GM18861 (cell line): ENCODE data around the gene MEGF9.

ENCODE experiments used
- ATAC-seq: cut with Tn5 transposase; IDR thresholded peaks from one replicate; pipeline ENCODE4 v1.9.1; 2021; ENCODE audit not compliant: unreplicated experiment

Gene MEGF9

DNA sequence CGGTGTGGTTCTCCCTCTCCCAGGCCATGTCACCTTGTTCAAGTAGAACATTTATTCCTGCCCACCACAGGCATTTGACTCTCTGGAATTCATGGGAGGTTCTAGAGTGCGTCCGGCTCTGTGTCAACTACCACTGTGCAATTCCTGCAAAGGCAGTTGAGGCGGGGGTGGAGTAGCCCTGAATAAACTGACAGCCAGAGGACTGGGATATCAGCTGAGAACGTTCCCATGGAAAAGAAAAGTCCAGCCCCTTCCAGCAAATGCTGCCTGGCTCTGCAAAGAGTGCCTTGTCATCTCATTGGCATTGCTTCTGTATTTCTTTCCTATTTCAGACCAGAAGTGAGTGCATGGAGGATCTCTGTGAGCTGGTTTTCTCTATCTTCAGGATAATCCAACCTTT is 18.9 kb upstream of the MEGF9 start:
- ATAC-seq = no peak

DNA sequence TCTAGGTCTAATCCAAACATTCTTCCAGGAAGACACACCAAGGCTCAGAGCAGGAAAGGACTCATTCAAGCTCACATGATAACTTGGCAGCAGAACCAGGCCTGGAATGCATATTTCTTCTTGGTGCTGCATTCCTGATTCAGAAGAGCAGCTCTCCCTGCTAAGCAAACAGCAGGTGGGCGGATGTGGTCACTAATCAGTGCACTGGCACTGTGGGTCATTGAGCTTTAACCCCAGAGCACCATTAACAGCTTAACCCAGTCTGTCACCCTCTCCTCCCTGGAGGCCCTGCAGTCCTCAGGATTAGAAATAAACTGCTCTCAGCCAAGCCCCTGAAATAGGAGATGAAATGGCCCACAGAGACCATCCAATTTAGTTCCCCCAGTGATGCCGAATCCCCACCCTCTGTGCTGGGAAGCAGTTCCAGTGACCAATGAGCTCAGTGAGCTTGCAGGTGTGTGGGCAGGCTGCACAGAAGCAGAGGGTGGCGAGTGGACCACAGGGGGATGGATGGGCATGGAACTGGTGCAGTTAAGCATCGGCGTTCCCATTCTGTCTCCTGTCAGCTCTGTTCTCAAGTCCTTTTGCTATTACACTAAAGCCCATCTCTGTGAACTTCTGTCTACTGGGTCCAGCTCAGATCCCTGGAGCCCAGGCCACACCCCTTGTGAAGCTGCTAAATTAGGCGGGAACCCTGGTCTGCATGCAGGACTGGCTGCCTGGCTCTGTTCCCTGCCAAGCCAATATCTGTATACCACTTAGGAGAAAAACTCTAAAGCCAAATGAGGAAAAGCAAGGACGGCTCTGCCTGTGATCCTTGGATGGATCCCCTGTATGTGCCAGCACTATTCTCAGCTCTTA is 16.6 kb upstream of the MEGF9 start:
- ATAC-seq = no peak

DNA sequence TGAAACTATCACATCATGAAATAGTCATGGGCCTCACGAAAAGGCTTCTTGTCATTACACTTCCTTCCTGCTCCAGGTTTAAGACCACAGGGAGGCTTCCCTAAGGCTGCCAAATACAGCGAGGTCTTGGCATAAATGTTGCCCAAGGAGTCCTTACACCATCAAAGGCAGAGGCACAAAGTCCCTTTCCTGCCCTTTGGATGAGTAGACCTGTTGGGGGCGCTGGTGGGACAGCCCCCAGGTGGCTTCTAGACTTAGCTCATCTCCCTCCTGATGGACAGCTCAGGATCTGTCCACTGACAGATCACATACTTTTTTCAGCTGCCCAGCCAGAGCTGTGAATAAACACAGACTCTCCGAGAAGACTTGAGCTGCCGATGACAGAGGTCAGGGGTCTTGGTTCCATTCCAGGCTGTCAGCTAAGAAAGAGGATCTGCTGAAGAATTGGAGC is 15.5 kb upstream of the MEGF9 start:
- ATAC-seq = no peak

DNA sequence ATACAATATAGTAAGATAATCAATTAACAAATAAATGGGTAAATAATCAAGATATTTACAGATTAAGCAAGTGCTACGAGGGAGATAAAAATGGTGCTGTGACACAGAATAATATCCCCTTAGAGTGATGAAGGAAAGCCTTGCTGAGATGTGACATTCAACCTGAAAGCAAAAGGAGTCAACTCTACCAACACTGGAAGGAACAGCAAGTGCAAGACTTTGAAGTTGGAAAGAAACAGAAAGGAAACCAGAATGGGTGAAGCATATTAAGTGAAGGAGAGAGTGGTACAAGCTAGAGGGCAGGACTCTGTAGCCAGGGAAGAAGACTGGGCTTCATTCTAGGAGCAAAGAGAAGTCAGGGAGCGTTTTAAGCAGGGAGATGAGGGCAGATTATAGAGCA is 12.2 kb upstream of the MEGF9 start:
- ATAC-seq = no peak

DNA sequence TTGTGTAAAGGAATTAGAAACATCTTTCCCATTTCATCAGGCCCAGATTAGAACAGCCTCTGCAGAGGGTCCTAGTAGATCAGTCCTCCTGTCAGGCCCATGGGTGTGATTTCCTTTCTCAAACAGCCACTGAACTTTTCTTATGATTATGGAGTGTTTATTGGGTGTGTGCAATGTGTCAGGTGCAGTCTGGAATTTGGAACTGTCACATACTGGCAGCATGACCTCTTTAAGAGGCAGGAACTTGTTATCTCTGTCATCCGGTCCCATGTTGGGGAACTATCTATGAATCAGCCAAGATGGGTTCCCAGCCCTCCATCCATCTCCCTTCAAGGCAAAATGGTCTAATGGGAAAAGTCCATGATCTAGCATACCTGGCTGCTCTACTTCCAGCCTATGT is 11.6 kb upstream of the MEGF9 start:
- no peak for ATAC-seq

DNA sequence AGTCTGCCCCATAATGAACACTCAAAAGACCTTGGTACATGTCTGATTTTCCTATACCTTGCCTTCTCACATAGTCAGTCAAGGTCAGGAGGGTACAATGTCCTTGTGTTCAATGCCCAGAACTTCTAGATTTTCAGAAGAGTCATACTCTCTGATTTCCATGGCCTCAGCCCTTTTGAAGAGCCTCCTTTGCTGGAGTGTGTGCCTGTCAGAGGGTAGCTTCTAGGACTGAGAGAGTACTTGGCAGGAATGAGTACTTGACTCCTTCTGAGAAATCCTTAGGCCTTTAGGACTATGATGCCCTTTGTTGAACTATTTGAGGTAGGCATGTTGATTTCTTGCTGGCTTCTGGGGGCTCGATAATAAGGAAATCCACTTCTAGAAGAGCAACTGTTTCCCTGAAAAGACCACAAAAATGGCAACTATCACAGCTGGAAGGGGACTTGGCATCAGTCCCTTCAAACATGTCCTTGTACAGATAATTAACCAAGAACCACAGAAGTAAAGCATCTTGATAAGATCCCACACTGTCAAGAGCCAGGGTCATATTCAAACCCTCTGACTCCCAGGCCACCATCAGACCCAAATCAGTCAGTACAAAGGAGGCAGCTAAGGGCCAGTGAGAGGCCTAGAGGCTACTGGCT is 10.6 kb upstream of the MEGF9 start:
- ATAC-seq = no peak

DNA sequence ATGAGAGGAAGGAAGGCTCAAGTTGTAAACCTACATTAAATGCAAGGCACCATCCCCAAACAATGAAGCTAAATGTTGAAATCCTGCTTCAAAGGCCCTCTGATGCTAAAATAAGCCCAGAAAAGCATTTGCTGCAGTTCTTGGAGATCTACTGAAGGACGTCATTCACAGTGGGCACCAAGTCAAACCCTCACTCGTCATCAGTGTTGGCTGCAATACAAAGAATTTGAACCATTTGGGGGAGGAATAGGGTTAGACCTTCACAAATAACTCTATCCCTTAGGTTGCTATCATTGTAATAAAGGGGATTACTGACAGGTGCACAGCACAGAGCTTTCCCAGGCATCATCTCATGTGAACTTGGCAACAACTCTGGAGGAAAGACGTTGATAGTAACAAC is 9.3 kb upstream of the MEGF9 start:
- no peak for ATAC-seq

DNA sequence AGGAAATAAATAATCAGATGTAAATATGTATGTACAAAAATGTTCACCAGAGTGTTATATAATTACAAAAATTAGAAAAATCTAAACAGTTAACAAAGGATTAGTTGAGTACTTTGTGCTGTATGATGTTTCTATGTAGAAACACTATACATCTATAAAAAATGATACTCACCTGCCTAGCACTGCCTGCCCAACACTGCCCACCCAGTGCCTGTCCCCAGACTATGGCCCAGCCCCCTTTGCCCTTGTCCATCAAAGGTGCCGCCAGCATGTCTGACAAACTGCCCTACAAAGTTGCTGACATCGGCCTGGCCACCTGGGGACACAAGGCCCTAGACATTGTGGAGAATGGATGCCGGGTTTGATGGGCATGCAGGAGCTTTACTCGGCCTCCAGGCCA is 6.1 kb upstream of the MEGF9 start:
- no peak for ATAC-seq

DNA sequence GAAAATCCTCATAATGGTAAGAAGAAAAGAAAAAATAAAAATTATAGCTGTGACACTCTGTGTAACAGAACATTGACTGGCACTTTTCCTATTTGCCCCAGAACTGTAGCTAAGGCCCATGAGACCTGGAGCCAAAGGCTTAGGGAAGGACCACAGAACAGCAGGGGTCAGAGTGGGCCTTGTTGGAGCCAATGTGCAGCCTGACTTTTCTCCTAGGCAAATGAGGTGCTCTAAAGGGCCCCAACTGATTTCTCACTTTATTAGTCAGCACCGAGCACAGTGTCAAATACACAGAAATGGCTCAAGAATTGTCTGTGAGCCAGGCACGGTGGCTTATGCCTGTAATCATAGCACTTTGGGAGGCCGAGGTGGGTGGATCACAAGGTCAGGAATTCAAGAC is 4.0 kb upstream of the MEGF9 start:
- no peak for ATAC-seq

DNA sequence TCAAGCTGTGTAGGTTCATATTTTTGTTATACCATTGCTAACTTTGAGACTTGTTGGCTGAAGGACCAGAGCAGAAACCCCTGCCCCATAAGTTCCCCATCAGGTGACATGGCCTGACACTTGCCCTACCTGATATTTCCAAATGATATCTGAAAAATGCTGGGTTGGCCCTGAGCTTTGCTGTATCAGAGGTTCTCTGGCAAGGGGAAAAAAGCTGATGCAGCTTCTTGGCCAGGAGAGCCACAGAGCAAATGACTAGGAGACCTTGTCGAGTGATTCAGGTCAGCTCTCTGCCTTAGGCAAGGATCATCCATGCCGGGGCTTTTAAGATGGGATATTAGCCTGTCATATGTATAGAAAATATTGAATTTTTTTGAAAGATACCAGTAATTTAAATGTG is 2.9 kb upstream of the MEGF9 start:
- ATAC-seq = no peak

DNA sequence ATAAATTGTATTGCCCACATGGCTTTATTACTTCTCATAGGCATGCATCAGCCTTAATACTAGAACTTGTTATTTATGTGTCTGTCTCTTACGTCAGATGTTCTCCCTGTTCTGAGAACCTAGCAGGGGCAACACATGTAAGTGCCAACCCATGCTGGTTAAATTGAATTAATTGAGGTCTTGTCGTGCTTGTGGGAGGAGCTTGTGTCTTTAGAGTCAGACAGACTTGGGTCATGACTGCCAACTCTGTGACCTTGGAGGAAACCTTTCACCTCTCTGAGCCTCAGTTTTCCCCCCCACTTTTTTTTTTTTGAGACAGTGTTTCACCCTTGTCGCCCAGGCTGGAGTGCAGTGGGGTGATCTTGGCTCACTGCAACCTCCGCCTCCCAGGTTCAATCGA is 2.2 kb upstream of the MEGF9 start:
- no peak for ATAC-seq

DNA sequence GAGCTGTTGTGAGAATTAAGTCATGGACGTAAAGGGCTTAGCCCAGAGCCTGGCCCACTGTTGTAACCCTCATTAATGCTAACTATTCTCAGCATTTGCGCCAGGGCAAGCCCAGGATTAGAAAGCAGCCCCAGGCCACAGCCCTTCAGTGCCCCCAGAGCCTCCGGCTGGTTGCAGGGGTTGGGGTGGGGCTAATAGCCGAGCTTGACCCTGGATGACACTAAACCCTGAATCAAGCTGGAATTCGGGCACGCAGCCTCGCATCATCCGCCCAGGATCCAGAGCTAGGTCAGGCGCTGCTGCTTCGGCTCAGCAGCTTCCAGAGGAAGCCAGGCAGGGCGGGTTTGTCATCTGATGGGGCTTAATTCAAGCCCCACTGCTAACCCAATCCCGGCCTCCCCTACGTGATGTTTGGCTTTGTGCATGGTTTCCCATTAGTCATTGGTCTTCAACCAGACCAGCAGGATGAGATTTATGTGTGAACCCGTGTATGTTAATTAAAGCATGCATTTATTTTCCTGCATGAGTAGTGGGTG is 1.2 kb upstream of the MEGF9 start:
- no peak for ATAC-seq

DNA sequence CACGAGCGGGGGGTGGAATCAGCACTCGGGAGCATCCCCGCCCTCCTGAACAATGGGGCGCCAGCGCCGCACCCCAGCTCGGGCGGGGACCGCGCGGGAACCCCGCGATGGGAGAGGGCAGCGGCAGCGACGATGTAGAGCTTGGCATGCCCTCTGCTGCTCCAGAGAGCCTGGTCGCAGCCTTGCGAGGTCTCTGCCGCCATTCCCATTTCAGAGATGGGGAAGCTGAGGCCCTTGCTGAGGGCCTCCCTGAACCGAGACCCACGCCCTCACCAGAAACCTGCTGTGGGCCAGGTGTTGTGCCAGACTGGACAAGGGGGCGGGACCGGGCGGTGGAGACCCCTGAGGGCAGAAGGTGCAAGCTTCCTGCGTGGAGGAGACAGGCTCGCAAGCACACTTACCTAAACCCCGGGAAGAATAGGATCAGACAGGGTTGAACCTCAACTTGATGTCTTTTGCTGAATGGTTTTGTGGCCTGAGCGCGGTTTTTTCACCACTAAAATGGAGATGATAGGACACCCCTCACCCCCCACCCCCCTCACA is 647 bp upstream of the MEGF9 start:
- ATAC-seq = no peak

DNA sequence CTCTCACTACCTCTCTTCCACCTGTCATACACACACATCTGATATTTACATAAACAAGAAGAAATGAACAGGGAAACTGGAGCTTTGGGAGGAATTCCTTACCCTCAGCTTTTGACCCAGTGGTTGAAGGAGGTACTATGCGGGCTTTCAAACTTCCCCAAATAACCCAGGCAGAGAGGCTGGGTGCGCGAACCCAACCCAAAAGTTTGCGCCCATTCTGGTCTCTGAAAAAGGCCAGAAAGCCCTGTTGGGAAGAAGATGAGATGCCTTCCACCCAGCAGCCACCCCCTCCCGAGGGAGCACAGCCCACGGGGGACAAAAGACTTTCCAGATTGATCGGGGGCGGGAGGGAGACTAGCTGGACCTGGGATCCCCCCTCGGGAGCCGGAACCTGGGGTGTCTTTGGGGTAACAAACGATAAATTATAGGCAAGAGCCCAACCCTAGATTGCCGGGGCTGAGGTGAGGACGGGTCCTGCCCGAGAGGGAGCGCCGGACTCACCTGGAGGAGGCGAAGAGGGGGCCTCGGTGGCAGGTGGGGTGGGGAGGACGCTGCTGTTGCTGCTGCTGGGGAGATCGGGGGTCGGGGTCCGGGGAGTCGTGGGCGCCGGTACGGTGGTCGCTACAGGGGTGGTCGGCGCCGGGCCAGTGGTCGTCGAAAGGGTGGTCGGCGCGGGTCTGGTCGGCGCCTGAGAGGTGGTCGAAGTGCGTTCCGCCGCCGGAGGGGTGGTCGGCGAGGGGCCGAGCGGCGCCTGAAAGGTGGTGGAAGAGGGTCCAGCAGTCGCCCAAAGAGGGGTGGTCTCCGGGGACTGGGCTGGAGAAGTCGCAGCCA is 798 bp downstream of the MEGF9 start:
- ATAC-seq = no peak

DNA sequence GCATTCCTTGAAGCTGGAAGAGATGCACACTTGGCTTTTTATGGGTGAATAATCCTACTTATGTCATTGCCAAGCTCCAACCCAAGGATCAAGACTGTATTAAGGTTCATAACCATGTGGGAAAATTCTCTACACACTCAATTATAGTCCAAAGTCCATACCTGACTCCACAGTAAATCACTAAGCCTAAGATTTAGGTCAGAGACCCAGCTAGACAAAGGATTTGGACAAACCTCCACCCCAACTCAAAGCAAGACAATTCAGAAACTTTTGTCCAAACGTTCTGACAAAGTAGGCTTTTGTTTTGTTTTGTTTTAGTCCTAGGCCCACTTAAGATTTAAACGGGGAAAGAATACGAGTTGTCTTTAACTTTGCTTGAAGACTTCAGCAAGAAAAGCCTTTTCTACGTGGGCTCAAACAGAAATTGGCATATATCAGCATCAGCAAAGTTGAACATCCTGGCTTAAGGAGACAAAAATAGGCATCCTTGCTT is 1.7 kb downstream of the MEGF9 start:
- ATAC-seq = no peak

DNA sequence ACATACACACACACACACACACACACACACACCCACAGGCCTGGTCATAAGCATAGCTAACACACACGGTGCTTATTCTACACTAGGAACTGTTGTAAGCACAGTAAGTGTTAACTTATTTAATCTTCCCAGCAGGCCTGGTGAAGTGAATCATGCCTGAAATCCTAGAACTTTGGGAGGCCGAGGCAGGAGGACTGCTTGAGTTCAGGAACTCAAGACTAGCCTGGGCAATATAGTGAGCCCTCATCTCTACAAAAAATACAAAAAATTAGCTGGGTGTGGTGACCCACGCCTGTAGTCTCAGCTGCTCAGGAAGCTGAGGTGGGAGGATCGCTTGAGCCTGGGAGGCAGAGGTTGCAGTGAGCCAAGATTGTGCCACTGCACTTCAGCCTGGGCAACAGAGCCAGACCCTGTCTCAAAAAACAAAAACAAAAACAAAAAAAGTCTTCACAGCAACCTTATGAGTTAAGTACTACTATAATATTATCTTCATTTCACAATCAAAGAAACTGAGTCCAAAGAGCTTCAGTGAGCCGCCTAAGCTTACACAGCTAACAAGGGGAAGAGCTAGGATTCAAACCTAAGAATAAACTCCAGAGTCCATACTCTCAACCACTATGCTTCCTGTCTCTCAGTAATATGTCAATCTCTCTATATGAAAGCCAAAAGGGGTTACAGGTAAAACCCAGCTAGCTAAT is 2.3 kb downstream of the MEGF9 start:
- no peak for ATAC-seq

DNA sequence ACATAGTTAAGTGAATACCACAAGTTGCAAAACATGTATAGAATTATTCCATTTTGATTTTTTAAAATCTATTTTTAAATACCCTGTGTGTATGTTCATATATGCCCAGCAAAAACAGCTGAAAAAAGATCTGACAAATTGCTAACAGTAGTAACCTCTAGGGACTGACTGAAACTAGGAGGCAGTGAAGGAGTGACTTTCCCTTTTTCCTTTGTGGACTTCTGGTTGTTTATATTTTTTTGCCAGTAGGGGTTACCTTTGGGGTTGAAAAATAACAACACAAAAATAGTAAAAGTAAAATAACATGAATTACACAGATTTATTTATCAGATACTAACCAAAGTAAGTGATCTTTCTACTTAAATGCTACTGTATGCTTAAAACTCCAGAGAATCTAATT is 2.9 kb downstream of the MEGF9 start:
- ATAC-seq = no peak

DNA sequence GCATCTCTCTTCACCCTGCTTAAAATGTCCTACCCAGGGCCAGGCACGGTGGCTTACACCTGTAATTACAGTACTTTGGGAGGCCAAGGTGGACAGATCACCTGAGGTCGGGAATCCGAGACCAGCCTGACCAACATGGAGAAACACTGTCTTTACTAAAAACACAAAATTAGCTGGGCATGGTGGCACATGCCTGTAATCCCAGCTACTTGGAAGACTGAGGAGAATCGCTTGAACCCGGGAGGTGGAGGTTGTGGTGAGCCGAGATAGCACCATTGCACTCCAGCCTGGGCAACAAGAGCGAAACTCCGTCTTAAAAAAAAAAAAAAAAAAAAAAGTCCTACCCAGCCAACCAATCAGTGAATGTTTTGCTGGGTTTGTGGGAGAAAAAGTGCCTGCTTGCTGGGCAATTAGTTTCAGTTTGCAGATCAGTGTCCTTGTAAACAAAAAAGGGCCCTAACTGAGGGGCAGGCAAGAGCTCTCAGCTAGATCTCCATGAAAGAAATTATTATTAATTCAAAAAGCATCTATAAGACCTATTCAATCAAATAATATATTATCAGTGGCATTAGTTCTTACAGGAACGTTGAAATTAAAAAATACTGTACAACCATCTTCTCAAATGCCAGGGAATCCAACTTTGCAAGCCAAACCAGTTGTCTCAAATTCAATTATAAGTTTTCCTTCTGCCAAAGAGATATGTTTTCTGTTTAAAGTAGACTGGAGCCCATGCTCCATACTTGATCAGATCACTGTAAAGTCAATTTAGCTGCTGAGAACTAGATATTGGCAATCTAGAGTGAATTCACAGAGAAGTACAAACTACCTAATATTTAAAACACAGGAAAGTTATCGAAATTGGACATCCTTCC is 3.9 kb downstream of the MEGF9 start:
- no peak for ATAC-seq

DNA sequence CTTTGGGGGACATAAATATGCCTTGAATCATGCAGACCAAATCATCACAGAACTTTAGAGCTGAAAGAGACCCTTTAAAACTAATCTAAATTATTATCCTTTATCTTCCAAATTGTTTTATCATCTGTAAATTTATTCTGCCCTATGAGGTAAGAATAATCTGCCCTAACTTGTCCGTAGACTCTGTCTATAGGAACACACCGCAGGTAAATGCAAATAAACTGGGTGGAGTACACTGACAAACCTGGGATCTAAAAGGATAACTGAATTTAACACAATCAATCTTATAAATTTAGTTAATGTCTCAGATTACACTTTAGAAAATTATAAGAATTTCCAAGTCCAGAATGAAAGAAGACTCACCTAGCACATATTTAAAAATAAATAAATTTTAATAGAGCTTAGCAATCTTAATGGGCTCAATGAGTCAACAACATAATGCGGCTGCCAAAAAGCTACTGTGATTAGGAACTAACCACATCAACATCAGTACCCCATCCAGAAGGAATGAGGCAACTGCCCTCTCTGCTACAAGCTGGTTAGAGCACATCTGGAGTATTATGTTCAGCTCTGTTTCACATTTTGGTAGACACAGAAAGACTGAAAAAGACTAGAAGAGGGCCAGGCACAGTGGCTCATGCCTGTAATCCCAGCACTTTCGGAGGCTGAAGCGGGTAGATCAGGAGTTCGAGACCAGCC is 5.6 kb downstream of the MEGF9 start:
- ATAC-seq = no peak
